CD14-positive monocyte (primary cell): ENCODE results near the gene AHNAK2. TPM values are rescaled to one million over a fixed set of nuclear protein-coding genes. Genes with fewer than 3 reads are reported as not detected.
"Not testable (repeated sequence)": the region's sequence is repeated elsewhere in the genome, so short reads cannot be mapped to it uniquely, and the experiment has no call there.

Experiments
- DNase-seq, 3 donors: peaks; one replicate each; pipeline ENCODE4 v3.0.0-alpha.2; 2011 to 2022
- H2AFZ ChIP-seq: 2 replicates; pipeline ENCODE4 v1.6.0; 2012; ENCODE audit warnings: mild to moderate bottlenecking, low read depth, low read length, inconsistent platforms; ENCODE audit not compliant: insufficient read depth, poor library complexity, severe bottlenecking
- H3K27ac ChIP-seq, 2 donors: 1 replicate in 1 of 2; 2 replicates in 1 of 2; pipeline ENCODE4 v1.5.1; 2012 to 2013; ENCODE audit warnings: low read length in 2 of 2, control low read depth in 1 of 2, inconsistent platforms in 1 of 2, low read depth in 1 of 2, mild to moderate bottlenecking in 1 of 2
- H3K27me3 ChIP-seq, 2 donors: one replicate each; pipeline versions ENCODE4 v1.6.0 to v1.6.1; 2011 to 2013; ENCODE audit warnings: low read length in 2 of 2; ENCODE audit not compliant: control insufficient read depth in 2 of 2, insufficient read depth in 2 of 2
- H3K36me3 ChIP-seq, 2 donors: replicated peaks in 1 of 2; 1 replicate in 1 of 2; 2 replicates in 1 of 2; pipeline versions ENCODE4 v1.5.1 to v1.6.1; 2012 to 2013; ENCODE audit warnings: low read length in 2 of 2, control low read depth in 1 of 2, inconsistent platforms in 1 of 2, mild to moderate bottlenecking in 1 of 2; ENCODE audit not compliant: insufficient read depth in 2 of 2, control insufficient read depth in 1 of 2
- H3K4me1 ChIP-seq, 2 donors: 1 replicate in 1 of 2; 2 replicates in 1 of 2; pipeline versions ENCODE4 v1.5.1 to v1.6.1; 2012 to 2013; ENCODE audit warnings: low read length in 2 of 2, control low read depth in 1 of 2, inconsistent platforms in 1 of 2, mild to moderate bottlenecking in 1 of 2, moderate library complexity in 1 of 2; ENCODE audit not compliant: insufficient read depth in 2 of 2, control insufficient read depth in 1 of 2
- H3K4me2 ChIP-seq: replicated peaks from 2 replicates; pipeline ENCODE3; 2012; ENCODE audit warnings: low read length, moderate library complexity, mild to moderate bottlenecking; ENCODE audit not compliant: poor library complexity, severe bottlenecking; ENCODE audit errors: extremely low read depth
- H3K4me3 ChIP-seq, 3 experiments: fragments of 200-600 bp in 1 of 3; sonication (generic) in 1 of 3; replicated peaks in 1 of 3; 1 replicate in 2 of 3; 2 replicates in 1 of 3; pipeline ENCODE4 v1.5.1; 2011 to 2013; ENCODE audit warnings: low read length in 3 of 3, mild to moderate bottlenecking in 3 of 3, control low read depth in 2 of 3, low read depth in 2 of 3, inconsistent platforms in 1 of 3, moderate library complexity in 1 of 3
- H3K79me2 ChIP-seq: 2 replicates; pipeline ENCODE4 v1.6.0; 2012; ENCODE audit warnings: mild to moderate bottlenecking, control low read depth, inconsistent platforms, low read length, moderate library complexity; ENCODE audit not compliant: insufficient read depth
- H3K9ac ChIP-seq: 2 replicates; pipeline ENCODE4 v1.6.0; 2017; ENCODE audit warnings: low read length, mild to moderate bottlenecking; ENCODE audit not compliant: insufficient read depth, poor library complexity, severe bottlenecking
- H3K9me3 ChIP-seq, 2 donors: replicated peaks in 1 of 2; 1 replicate in 1 of 2; 2 replicates in 1 of 2; pipeline versions ENCODE4 v1.5.1 to v1.6.1; 2012 to 2013; ENCODE audit warnings: low read length in 2 of 2, control low read depth in 1 of 2; ENCODE audit not compliant: control insufficient read depth in 1 of 2, insufficient read depth in 1 of 2
- H4K20me1 ChIP-seq: 2 replicates; pipeline ENCODE4 v1.6.0; 2012; ENCODE audit warnings: mild to moderate bottlenecking, low read length, control low read depth, moderate library complexity; ENCODE audit not compliant: insufficient read depth
- H3K27ac Mint-ChIP-seq, 7 donors: one replicate each; pipeline ENCODE4 v1.8.0; 2020; ENCODE audit warnings: mild to moderate bottlenecking in 7 of 7, mixed read lengths in 7 of 7, moderate library complexity in 6 of 7, inconsistent platforms in 2 of 7
- H3K27me3 Mint-ChIP-seq, 3 donors: one replicate each; pipeline ENCODE4 v1.8.0; 2021 to 2022; ENCODE audit warnings: low read depth in 3 of 3, mild to moderate bottlenecking in 3 of 3, mixed read lengths in 3 of 3, moderate library complexity in 3 of 3, inconsistent platforms in 1 of 3
- H3K36me3 Mint-ChIP-seq, 2 donors: one replicate each; pipeline ENCODE4 v1.8.0; 2020; ENCODE audit warnings: mixed read lengths in 2 of 2, inconsistent platforms in 1 of 2, mild to moderate bottlenecking in 1 of 2
- H3K4me1 Mint-ChIP-seq: one replicate; pipeline ENCODE4 v1.8.0; 2020; ENCODE audit warnings: mild to moderate bottlenecking, mixed read lengths
- H3K4me3 Mint-ChIP-seq, 2 donors: one replicate each; pipeline ENCODE4 v1.8.0; 2020; ENCODE audit warnings: mild to moderate bottlenecking in 2 of 2, mixed read lengths in 2 of 2, moderate library complexity in 1 of 2
- H3K9me3 Mint-ChIP-seq, 7 donors: one replicate each; pipeline ENCODE4 v1.8.0; 2020 to 2022; ENCODE audit warnings: mixed read lengths in 7 of 7, mild to moderate bottlenecking in 6 of 7, moderate library complexity in 6 of 7, inconsistent platforms in 2 of 7
- WGBS: methylation state at CpG from one replicate; pipeline ENCODE4 v1.1.5; 2013; ENCODE audit warnings: missing lambda C conversion rate; ENCODE audit not compliant: insufficient coverage; 5-methylcytosine and 5-hydroxymethylcytosine counted together
- intact Hi-C, 2 donors: fragments of 100-400 bp; cut with micrococcal nuclease; formaldehyde crosslinking; loops; one replicate each; pipeline versions ENCODE4 v1.15.0 to v1.15.1; 2023
- polyA plus RNA-seq, 3 donors: library from polyadenylated mRNA; depleted of rRNA in 1 of 3; unstranded in 2 of 3; stranded (reverse) in 1 of 3; fragments of 300-500 nt in 2 of 3; fragments of >200 nt in 1 of 3; fragmentation: Illumina TruSeq in 2 of 3; gene quantifications; 1 replicate in 2 of 3; 2 replicates in 1 of 3; pipeline ENCODE4 v1.2.3, GENCODE V29; 2012 to 2021
- TF ChIP-seq, protein P1 (sequence below): fragments of 200-600 bp; IDR thresholded peaks from one replicate; pipeline ENCODE4 v1.8.0; 2022; ENCODE audit warnings: antibody characterized with exemption, mild to moderate bottlenecking

The AHNAK2 gene
- polyA plus RNA-seq, 3 donors, result 0.01 TPM; not detected in 2

DNA sequence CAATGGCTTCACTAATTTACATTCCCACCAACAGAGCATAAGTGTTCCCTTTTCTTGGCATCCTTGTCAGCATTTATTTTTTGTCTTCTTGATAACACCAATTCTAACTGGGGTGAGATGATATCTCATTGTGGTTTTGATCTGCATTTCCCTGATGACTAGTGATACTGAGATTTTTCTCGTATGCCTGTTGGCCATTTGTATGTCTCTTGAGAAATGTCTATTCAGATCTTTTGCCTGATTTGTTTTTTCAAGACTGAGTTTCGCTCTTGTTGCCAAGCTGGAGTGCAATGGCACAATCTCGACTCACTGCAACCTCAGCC is 58.2 kb downstream of the AHNAK2 start:
- intact Hi-C loops, result no loop called here
- H3K36me3 Mint-ChIP-seq, result no peaks in the 10 kb centered on the region
- Histone ChIP-seq H3K9me3 (peaks cover 0 to 5% of the 10 kb centered on the region in 2 donors), H4K20me1 (no peaks in the 10 kb centered on the region), H3K36me3 (no peaks in the 10 kb centered on the region), H3K9ac (no peak overlapping the region), H2AFZ (no peak overlapping the region), H3K79me2 (no peaks in the 10 kb centered on the region), H3K27me3 (no peaks in the 10 kb centered on the region), H3K4me3 (no peak overlapping the region), H3K4me2 (no peak overlapping the region), H3K4me1 (peaks cover 8 to 15% of the 10 kb centered on the region in 2 donors), H3K27ac (no peak overlapping the region)
- H3K27ac Mint-ChIP-seq, result no peak overlapping the region
- H3K4me1 Mint-ChIP-seq, result peaks cover 14% of the 10 kb centered on the region
- 67% methylated on average over 2 of the region's 3 CpGs for WGBS
- no peak for DNase-seq
- no peak overlapping the region for H3K4me3 Mint-ChIP-seq
- TF ChIP-seq, protein P1, sequence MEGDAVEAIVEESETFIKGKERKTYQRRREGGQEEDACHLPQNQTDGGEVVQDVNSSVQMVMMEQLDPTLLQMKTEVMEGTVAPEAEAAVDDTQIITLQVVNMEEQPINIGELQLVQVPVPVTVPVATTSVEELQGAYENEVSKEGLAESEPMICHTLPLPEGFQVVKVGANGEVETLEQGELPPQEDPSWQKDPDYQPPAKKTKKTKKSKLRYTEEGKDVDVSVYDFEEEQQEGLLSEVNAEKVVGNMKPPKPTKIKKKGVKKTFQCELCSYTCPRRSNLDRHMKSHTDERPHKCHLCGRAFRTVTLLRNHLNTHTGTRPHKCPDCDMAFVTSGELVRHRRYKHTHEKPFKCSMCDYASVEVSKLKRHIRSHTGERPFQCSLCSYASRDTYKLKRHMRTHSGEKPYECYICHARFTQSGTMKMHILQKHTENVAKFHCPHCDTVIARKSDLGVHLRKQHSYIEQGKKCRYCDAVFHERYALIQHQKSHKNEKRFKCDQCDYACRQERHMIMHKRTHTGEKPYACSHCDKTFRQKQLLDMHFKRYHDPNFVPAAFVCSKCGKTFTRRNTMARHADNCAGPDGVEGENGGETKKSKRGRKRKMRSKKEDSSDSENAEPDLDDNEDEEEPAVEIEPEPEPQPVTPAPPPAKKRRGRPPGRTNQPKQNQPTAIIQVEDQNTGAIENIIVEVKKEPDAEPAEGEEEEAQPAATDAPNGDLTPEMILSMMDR, result no peak
- H3K9me3 Mint-ChIP-seq, result peaks cover 4 to 7% (median 6%) of the 10 kb centered on the region in 7 donors
- peaks cover 3 to 16% (median 3%) of the 10 kb centered on the region in 3 donors for H3K27me3 Mint-ChIP-seq

DNA sequence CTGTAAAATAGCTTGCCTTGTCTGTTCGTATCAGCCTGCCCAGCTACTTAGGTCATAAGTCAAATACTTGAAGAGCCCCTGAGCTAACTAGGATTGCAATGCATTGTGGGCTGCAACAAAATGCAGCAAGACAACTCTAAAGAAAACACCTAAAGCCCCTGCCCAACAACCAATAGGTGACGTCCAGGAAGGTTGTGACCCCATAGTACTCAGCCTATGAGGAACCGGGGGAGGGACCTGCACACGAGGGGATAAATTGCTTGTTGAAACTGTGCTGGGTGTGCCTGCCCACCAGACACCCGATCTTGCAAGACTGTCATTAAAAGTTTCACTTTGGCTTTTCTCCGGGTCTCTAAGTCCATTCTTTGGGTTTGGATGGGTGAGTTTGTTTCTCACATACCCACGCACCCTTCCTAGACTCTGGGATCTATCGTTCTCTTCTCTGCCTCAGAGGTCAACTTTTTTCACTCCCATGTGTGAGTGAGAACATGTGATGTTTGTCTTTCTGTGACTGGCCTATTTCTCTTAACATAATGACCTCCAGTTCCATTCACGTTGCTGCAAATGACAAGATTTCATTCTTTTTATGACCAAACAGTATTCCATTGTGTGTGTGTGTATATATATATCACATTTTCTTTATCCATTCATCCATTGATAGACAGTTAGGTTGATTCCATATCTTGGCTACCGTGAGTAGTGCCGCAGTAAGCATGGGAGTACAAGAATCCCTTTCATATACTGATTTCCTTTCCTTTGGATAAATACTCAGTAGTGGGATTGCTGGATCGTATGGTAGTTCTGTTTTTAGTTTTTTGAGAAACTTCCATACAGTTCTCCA is 58.8 kb downstream of the AHNAK2 start:
- H4K20me1 ChIP-seq, intact Hi-C loops, DNase-seq, H3K4me3 ChIP-seq, H3K27ac ChIP-seq, H3K4me1 ChIP-seq, H3K4me2 ChIP-seq, H3K9me3 ChIP-seq, H3K4me1 Mint-ChIP-seq, H3K27ac Mint-ChIP-seq, H3K9me3 Mint-ChIP-seq, H3K79me2 ChIP-seq, H3K4me3 Mint-ChIP-seq, H2AFZ ChIP-seq, H3K27me3 ChIP-seq, H3K36me3 Mint-ChIP-seq, H3K36me3 ChIP-seq, H3K9ac ChIP-seq: not testable (repeated sequence)
- 100% methylated on average over 2 of the region's 12 CpGs for WGBS
- peaks cover 7 to 16% (median 8%) of the 10 kb centered on the region in 3 donors for H3K27me3 Mint-ChIP-seq
